Progenitor cell of endocrine pancreas (in vitro differentiated cells): ENCODE measurements around the gene LHX5. TPM values are rescaled to one million over a fixed set of nuclear protein-coding genes. Genes with fewer than 3 reads are reported as not detected.

Source experiments
- DNase-seq: peaks from one replicate; pipeline ENCODE4 v3.0.0; 2021; ENCODE audit warnings: low spot score; ENCODE audit not compliant: unreplicated experiment
- H3K27ac Mint-ChIP-seq: 2 replicates; pipeline ENCODE4 v1.8.0; 2021; ENCODE audit warnings: mild to moderate bottlenecking, moderate library complexity, mixed read lengths
- H3K27me3 Mint-ChIP-seq: 2 replicates; pipeline ENCODE4 v1.8.0; 2021; ENCODE audit warnings: mixed read lengths
- H3K36me3 Mint-ChIP-seq: 2 replicates; pipeline ENCODE4 v1.8.0; 2022; ENCODE audit warnings: mixed read lengths; ENCODE audit not compliant: insufficient read depth
- H3K4me1 Mint-ChIP-seq: 2 replicates; pipeline ENCODE4 v1.8.0; 2021; ENCODE audit warnings: low read depth, mixed read lengths
- H3K4me3 Mint-ChIP-seq: 2 replicates; pipeline ENCODE4 v1.8.0; 2021; ENCODE audit warnings: low read depth, mild to moderate bottlenecking, moderate library complexity, mixed read lengths
- H3K9me3 Mint-ChIP-seq: 2 replicates; pipeline ENCODE4 v1.8.0; 2021; ENCODE audit warnings: low read depth, mixed read lengths
- CTCF ChIP-seq: fragments of 200-600 bp; sonication (generic); IDR thresholded peaks from one replicate; pipeline ENCODE4 v1.5.0; 2021; ENCODE audit warnings: antibody characterized with exemption, mild to moderate bottlenecking; ENCODE audit not compliant: unreplicated experiment
- total RNA-seq: library from RNA; stranded (reverse); gene quantifications from 2 replicates; pipeline ENCODE4 v1.2.1, GENCODE V29; 2021

LHX5 gene
- total RNA-seq, 1 donor from 2014 or later = 0.41 TPM

- peaks cover 12% of the 10 kb centered on the region for H3K4me1 Mint-ChIP-seq
- TF ChIP-seq CTCF = no peak
- no peak for DNase-seq
- peaks cover 2% of the 10 kb centered on the region for H3K27me3 Mint-ChIP-seq
- peak overlapping the region; percentile 29 for H3K27ac Mint-ChIP-seq
- no peaks in the 10 kb centered on the region for H3K36me3 Mint-ChIP-seq
- peak overlapping the region; percentile 21 for H3K4me3 Mint-ChIP-seq
- H3K9me3 Mint-ChIP-seq = no peaks in the 10 kb centered on the region
Observed at GRCh38 chr12:113424456-113424855, 47.2 kb downstream of the LHX5 start.

- TF ChIP-seq CTCF = no peak
- no peaks in the 10 kb centered on the region for H3K9me3 Mint-ChIP-seq
- peak overlapping the region; percentile 88 for H3K4me3 Mint-ChIP-seq
- no peak for DNase-seq
- peaks cover 2% of the 10 kb centered on the region for H3K27me3 Mint-ChIP-seq
- peaks cover 24% of the 10 kb centered on the region for H3K4me1 Mint-ChIP-seq
- H3K27ac Mint-ChIP-seq = peak overlapping the region; percentile 97
- no peaks in the 10 kb centered on the region for H3K36me3 Mint-ChIP-seq
Observed at GRCh38 chr12:113422886-113423669, 48.6 kb downstream of the LHX5 start.

- DNase-seq = no peak
- TF ChIP-seq CTCF = no peak
- Mint-ChIP-seq H3K4me3 (peak within 1 kb of the TSS; percentile 88), H3K27ac (peak within 1 kb of the TSS; percentile 97), H3K9me3 (no peaks in the 10 kb centered on the region), H3K4me1 (peaks cover 28% of the 10 kb centered on the region), H3K36me3 (no peaks in the 10 kb centered on the region), H3K27me3 (peaks cover 2% of the 10 kb centered on the region)
Observed at GRCh38 chr12:113422030-113422885, 49.4 kb downstream of the LHX5 start, which contains the start of gene SDSL. SDSL (plus strand) TSS chr12:113422380; CDS start chr12:113427983, 5,603 bp downstream.

DNA sequence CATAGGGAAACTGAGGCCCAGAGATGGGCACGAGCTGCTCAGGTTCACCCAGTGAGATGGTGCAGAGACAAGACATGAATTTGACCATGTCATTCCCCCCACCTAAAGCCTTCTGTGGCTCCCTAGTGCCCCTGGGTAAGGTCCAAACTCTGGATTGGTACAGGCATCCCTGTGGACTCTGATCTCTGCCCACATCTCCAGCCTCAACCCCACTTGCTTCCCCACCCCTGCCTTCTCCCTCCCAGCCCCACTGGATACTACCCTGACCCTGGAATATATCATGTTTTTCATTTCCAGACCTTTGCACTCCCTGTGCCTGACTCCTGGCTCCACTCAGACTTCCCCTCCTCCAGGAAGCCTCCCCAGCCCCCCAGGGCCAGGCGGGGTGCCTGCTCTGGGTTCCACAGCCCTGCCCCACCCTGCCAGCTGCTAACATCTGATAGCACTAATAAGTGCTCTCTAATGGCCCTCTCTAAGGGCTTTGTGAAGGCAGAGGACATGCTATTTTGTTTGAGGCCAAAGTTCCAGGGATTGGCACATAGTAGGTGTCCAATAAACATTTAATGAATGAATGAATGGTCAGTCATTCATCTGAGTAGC, 50.6 kb downstream of the LHX5 start:
- no peak for TF ChIP-seq CTCF
- no peak overlapping the region for H3K27ac Mint-ChIP-seq
- no peaks in the 10 kb centered on the region for H3K36me3 Mint-ChIP-seq
- peaks cover 29% of the 10 kb centered on the region for H3K4me1 Mint-ChIP-seq
- no peaks in the 10 kb centered on the region for H3K27me3 Mint-ChIP-seq
- DNase-seq = no peak
- no peak overlapping the region for H3K4me3 Mint-ChIP-seq
- H3K9me3 Mint-ChIP-seq = no peaks in the 10 kb centered on the region

DNA sequence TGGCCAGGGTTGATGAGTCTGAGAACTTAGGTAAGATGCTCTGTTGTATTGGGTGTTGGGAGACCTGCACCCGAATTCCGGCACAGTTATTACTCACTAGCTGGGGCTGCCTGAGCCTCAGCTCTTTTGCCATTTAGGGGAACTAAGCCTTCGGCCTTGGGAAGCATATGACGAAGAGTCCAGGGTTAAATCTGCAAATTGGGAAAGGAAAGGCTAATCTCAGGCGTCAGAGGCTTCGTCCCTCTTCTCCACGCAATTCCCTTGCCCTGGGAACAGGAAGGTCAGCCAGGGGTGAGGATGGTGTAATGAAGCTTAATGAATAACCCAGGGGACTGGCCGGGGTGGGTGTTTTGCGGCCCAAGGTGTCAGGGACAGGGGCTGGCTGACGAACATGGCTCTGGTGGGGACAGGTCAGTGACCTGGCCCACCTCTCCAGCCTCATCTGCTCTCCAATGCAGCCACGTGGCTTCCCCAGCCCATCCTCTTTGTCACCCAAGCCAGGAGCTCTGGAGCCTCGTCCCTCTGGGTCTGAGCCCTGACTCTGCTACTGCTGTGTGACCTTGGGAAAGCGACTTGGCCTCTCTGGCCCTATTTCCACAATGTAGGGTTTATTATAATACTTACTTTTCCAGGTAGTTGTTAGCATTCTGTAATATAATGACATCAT, 53.3 kb downstream of the LHX5 start:
- no peaks in the 10 kb centered on the region for H3K9me3 Mint-ChIP-seq
- no peak for TF ChIP-seq CTCF
- peak overlapping the region; percentile 93 for H3K27ac Mint-ChIP-seq
- no peaks in the 10 kb centered on the region for H3K36me3 Mint-ChIP-seq
- no peak for DNase-seq
- peak overlapping the region; percentile 49 for H3K4me3 Mint-ChIP-seq
- H3K4me1 Mint-ChIP-seq = peaks cover 30% of the 10 kb centered on the region
- no peaks in the 10 kb centered on the region for H3K27me3 Mint-ChIP-seq
